Inflammatory macrophage treated with lipopolysaccharide for 4 hours (primary cell): ENCODE results near the gene PALLD.

ENCODE experiments used
- DNase-seq: peaks from one replicate; pipeline ENCODE4 v3.0.0-alpha.2; 2020

Gene PALLD

GRCh38 chr4:168771251-168771650 lies 274.4 kb downstream of the PALLD start:
- DNase-seq: no peak

DNA sequence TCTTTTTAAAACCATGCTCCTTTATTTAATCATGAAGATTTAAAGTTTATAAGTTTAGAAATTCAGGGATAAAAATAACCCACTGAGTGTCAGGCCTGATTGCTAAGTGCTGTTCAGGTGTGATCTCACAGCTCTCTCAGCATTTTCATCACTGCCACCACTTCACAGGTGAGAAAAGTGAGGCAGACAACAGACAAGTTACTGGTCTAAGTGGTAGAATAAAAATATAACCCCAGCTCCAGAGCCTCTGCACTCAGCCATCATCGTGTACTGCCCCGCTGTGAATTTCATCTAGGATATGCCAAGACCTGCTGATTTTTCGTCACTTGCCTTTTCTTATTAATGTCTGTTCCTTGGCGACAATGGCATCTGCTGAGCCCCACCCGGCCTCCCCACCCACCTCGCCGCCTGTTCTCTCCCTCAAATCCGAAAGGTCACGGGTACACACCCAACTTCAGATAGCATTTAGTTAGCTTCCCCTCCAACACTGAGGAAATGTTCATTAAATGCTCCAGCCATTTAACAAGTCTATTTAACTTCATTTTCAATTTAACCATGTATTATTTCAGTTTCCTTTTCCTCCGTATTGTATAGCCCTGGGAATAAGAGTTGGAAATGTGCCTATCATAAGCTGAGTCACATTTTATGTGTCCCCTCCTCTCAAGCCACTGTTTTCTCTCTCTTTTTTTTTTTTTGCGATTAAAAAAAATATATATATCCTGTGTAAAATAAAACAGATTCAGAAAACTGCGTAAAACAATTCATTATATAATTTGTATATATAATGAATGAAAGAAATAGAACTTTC lies 276.7 kb downstream of the PALLD start:
- DNase-seq: no peak

- no peak for DNase-seq
Measured at GRCh38 chr4:168776382-168776781, 279.5 kb downstream of the PALLD start.

GRCh38 chr4:168777277-168777965 lies 280.6 kb downstream of the PALLD start:
- no peak for DNase-seq

DNA sequence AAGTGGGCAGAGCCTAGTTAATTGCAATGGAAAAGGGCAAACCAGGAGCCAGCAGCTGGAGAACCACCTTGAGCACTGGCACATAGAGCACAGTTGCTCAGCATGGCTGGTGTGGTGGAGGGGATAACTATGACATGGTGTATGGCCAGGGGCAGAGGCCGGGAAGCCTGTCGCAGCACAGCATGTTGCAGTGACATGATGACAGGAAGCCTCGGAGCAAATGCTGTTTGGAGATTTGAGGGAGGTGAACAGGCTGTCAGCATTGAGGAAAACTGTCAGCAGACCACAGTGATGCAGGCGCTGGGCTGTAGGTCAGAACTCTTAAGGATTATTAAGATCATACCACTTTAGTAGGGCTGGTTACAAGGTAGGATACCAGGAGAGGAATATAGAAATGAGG lies 284.5 kb downstream of the PALLD start:
- no peak for DNase-seq

- DNase-seq: no peak
Measured at GRCh38 chr4:168781926-168782325, 285.1 kb downstream of the PALLD start.

DNA sequence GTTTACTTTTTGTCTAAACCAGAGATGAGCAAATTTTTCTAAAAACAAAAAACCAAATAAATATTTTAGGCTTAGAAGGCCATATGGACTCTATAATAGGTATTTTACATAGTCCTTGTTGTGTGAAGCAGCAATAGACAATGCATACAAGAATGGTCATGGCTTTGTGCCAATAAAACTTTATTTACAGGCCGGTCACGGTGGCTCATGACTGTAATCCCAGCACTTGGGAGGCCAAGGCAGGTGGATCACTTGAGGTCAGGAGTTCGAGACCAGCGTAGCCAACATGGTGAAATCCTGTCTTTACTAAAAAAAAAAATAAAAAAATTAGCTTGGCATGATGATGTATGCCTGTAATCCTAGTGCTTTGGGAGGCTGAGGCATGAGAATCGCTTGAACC lies 285.6 kb downstream of the PALLD start:
- DNase-seq: no peak

GRCh38 chr4:168784786-168785461 lies 288.1 kb downstream of the PALLD start:
- DNase-seq: no peak

- DNase-seq: no peak
Measured at GRCh38 chr4:168787334-168787733, 290.5 kb downstream of the PALLD start.

GRCh38 chr4:168787801-168788595 lies 291.1 kb downstream of the PALLD start:
- DNase-seq: no peak

GRCh38 chr4:168790898-168791297 lies 294.0 kb downstream of the PALLD start:
- DNase-seq: no peak

DNA sequence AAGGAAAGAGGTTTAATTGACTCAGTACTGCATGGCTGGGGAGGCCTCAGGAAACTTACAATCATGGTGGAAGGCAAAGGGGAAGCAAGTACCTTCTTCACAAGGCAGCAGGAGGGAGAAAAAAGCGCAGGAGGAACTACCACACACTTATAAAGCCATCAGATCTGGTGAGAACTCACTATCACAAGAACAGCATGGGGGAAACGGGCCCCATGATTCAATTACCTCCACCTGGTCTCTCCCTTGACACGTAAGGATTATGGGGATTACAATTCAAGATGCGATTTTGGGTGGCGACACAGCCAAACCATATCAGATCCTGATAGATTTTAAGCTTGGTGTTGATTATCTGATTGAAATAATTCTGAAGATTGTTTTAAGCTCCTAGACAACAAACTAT lies 294.5 kb downstream of the PALLD start:
- no peak for DNase-seq

GRCh38 chr4:168793542-168793941 lies 296.7 kb downstream of the PALLD start:
- DNase-seq: no peak

DNA sequence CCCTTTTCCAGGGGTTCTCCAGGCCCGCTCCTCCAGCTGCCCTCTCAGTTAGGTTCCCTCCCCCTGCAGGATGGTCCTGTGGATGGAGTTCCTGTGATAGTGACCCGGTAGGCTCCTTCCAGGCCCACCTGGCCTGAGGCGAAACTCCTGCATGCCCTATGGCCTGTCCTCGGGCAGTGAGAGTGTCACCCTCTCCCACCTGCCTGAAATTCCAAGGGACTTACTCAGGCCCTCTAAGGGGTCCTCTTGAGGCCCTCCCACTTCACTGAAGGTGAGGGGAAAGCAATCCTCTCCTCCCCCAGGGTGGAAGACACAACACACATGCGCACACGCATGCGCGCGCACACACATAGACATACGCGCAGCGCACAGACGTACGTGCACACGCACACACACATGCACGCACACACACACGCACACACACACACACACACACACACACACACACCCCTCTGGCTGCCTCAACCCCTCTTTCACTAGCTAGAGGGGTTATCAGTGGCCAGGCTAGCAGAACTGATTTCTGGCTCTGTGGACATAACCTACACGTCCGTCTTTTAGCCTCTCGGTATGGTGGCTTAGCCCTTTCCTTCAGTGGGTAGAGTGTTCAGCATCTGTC lies 297.3 kb downstream of the PALLD start:
- DNase-seq: no peak

DNA sequence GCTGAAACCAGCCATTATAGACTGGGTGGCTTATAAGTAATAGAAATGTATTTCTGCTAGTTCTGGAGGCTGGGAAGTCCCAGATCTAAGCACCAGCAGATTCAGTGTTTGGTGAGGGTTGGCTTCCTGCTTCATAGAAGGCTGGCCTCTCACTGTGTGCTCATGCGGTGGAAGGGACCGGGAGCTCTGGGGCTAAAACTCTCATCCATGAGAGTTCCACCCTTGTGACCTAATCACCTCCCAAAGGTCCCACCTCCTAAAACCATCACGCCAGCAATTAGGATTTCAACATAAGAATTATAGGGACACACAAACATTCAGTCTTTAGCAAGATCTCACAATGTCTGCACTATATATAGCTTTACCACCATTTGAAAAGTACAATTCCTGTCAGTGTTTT lies 298.0 kb downstream of the PALLD start:
- DNase-seq: peak; percentile 64

- DNase-seq: no peak
Measured at GRCh38 chr4:168795346-168795745, 298.5 kb downstream of the PALLD start.

DNA sequence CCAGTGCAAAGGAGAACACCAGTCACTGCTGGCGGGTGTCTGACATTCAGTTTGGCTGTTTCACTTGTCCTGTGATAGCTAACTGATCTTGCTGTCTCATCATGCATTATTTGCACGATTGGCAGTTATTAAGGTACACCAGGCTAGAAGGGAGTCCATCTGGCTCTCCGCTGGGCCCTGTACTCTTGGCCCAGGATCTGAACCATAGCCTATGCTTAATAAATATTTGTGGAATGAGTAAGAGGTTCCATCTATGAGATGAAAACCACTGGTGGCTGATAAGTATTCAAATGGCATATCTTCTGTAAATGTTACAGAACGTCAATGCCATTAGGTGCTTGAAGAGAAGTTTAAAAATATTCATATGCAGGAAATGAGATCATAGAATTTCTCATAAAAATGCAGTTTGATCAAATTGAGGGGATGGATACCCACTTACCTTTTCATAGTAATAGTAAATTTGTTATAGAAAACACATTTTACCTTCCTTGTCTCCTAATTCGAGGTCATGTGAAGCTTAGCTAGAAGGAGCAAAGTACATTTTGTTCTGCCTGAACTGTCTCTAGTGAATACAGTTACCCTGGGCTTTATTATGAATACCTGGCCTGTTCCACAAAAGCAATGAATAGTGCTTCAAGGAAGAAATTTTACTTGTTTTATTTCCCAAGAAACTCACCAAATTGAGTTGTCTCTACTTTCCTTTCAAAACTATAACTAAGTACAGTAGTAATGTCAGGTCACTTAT lies 299.7 kb downstream of the PALLD start:
- DNase-seq: no peak

DNA sequence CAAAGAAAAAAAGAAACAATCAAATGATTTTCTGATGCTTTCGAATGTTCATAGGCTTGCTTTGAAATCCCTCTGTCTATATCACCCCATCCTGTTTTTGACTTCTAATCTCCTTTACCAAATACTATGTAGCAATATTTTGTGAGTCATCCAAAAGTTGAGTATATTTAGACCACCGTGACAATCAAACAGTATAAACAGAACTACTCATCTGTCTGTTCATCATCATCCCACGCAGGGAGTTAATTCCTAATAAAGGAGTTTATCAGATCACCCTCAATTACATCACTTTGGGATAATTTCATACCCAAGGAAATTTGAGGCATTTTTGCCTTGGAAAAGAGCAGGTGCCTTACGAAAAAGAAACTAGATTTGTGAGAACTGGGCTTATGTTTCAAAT lies 300.3 kb downstream of the PALLD start:
- peak; percentile 91 for DNase-seq

GRCh38 chr4:168797738-168798375 lies 301.0 kb downstream of the PALLD start:
- DNase-seq: peak; percentile 65

DNA sequence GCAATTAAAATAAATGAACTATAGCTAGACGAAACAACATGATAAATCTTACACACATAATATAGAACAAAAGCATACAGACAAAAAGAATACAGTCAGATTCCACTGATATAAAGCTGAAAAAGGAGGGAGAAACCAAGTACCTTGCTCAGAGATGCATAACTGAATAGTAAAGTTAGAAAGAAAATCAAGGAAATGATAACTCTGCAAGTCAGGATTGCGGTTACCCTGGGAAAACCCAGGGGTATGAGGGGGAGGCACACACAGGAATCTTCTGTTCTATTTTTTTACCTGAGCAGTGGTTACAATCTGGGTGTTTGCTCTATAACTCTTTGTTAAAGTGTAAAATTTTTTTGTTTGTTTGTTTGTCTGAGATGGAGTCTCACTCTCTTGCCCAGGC lies 304.1 kb downstream of the PALLD start:
- no peak for DNase-seq

DNA sequence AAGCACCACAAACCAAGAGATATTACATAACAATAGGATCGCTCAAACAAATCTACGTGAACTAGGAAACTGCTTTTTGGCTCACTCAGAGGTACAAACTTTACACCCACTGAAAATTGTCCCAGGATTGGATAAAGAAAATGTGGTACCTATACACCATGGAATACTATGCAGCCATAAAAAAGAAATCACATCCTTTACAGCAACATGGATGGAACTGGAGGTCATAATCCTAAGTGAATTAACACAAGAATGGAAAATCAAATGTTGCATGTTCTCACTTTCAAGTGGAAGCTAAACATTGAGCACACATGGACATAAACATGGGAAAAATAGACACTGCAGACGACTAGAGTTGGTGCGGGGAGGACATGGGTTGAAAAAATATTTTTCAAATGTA lies 305.4 kb downstream of the PALLD start:
- no peak for DNase-seq
